ENCODE results near the gene RAB41. TPM values are rescaled to one million over a fixed set of nuclear protein-coding genes. Genes with fewer than 3 reads are reported as not detected.

The RAB41 gene
- polyA plus RNA-seq, 1 donor (not counting 4 experiments of a cell fraction or from before 2014, with no cell fraction given) = not detected

GRCh38 chrX:70301716-70302115 is 19.7 kb downstream of the RAB41 start:
- FAIRE-seq = no peak

GRCh38 chrX:70313503-70313902 is 31.5 kb downstream of the RAB41 start:
- dilution Hi-C loops (cut with MboI; ENCODE audit: extremely low pct_ligation_motif_present, low sequenced_read_pairs) = no loop called here
- Histone ChIP-seq H2AFZ (ENCODE audit: control insufficient read depth, low read length) (no peak overlapping the region), H3K9ac (ENCODE audit: control insufficient read depth, extremely low read depth, insufficient read depth, low read length) (no peak overlapping the region), H3K79me2 (ENCODE audit: control insufficient read depth, insufficient read depth, low read length) (peaks cover 1% of the 10 kb centered on the region), H3K4me3 (ENCODE audit: control insufficient read depth in 2 of 3, extremely low read depth in 1 of 3, insufficient read depth in 2 of 3, low read depth in 1 of 3, low read length in 3 of 3) (no peak overlapping the region), H3K27me3 (ENCODE audit: control insufficient read depth, extremely low read depth, insufficient read depth, low read length) (no peaks in the 10 kb centered on the region), H3K27ac (ENCODE audit: control insufficient read depth, insufficient read depth, low read length) (no peak overlapping the region), H3K36me3 (ENCODE audit: control insufficient read depth in 2 of 2, extremely low read depth in 1 of 2, insufficient read depth in 2 of 2, low read length in 2 of 2) (no peaks in the 10 kb centered on the region), H4K20me1 (ENCODE audit: control insufficient read depth, extremely low read depth, insufficient read depth, low read length) (no peaks in the 10 kb centered on the region), H3K4me1 (ENCODE audit: control insufficient read depth, extremely low read depth, insufficient read depth, low read length) (no peaks in the 10 kb centered on the region), H3K9me3 (ENCODE audit: control insufficient read depth, low read depth, low read length) (no peaks in the 10 kb centered on the region), H3K4me2 (ENCODE audit: control insufficient read depth, extremely low read depth, insufficient read depth, low read depth, low read length) (no peak overlapping the region), H3K9me1 (ENCODE audit: control insufficient read depth, extremely low read depth, insufficient read depth, low read length) (no peaks in the 10 kb centered on the region)
- FAIRE-seq (no peak), DNase-seq (ENCODE audit: low read depth, low spot score) (no peak)
- TF ChIP-seq CTCF (optimal IDR thresholded peaks at IDR 0.05 in 1 of 3, IDR thresholded peaks at IDR 0.05 in 1 of 3, conservative IDR thresholded peaks at IDR 0.05 in 1 of 3; ENCODE audit: extremely low read depth in 1 of 3, insufficient read depth in 2 of 3, low read length in 3 of 3) (no peak), EZH2 (IDR thresholded peaks at IDR 0.05; ENCODE audit: low read length) (no peak)

More at GRCh38 chrX:70301716-70302115, 19.7 kb downstream of the RAB41 start:
- Histone ChIP-seq H3K4me3 (ENCODE audit: control insufficient read depth in 2 of 3, extremely low read depth in 1 of 3, insufficient read depth in 2 of 3, low read depth in 1 of 3, low read length in 3 of 3) (no peak overlapping the region), H3K27ac (ENCODE audit: control insufficient read depth, insufficient read depth, low read length) (no peak overlapping the region), H3K4me1 (ENCODE audit: control insufficient read depth, extremely low read depth, insufficient read depth, low read length) (no peaks in the 10 kb centered on the region), H3K79me2 (ENCODE audit: control insufficient read depth, insufficient read depth, low read length) (no peaks in the 10 kb centered on the region), H2AFZ (ENCODE audit: control insufficient read depth, low read length) (no peak overlapping the region), H3K4me2 (ENCODE audit: control insufficient read depth, extremely low read depth, insufficient read depth, low read depth, low read length) (no peak overlapping the region), H3K9me3 (ENCODE audit: control insufficient read depth, low read depth, low read length) (no peaks in the 10 kb centered on the region), H3K27me3 (ENCODE audit: control insufficient read depth, extremely low read depth, insufficient read depth, low read length) (no peaks in the 10 kb centered on the region), H4K20me1 (ENCODE audit: control insufficient read depth, extremely low read depth, insufficient read depth, low read length) (no peaks in the 10 kb centered on the region), H3K9me1 (ENCODE audit: control insufficient read depth, extremely low read depth, insufficient read depth, low read length) (no peaks in the 10 kb centered on the region), H3K36me3 (ENCODE audit: control insufficient read depth in 2 of 2, extremely low read depth in 1 of 2, insufficient read depth in 2 of 2, low read length in 2 of 2) (peaks cover 0 to 2% of the 10 kb centered on the region in 2 experiments), H3K9ac (ENCODE audit: control insufficient read depth, extremely low read depth, insufficient read depth, low read length) (no peak overlapping the region)
- dilution Hi-C loops (cut with MboI; ENCODE audit: extremely low pct_ligation_motif_present, low sequenced_read_pairs) = no loop called here
- DNase-seq (ENCODE audit: low read depth, low spot score) = no peak
- TF ChIP-seq EZH2 (IDR thresholded peaks at IDR 0.05; ENCODE audit: low read length) (no peak), CTCF (optimal IDR thresholded peaks at IDR 0.05 in 1 of 3, IDR thresholded peaks at IDR 0.05 in 1 of 3, conservative IDR thresholded peaks at IDR 0.05 in 1 of 3; ENCODE audit: extremely low read depth in 1 of 3, insufficient read depth in 2 of 3, low read length in 3 of 3) (no peak)
